IPS-20b (cell line): ENCODE measurements around the gene AIP.

ENCODE experiments used
- H3K27ac ChIP-seq: one replicate; pipeline ENCODE4 v1.5.1; 2013; ENCODE audit warnings: low read length
- H3K27me3 ChIP-seq: 2 replicates; pipeline ENCODE4 v1.6.1; 2013; ENCODE audit warnings: mild to moderate bottlenecking, low read length, inconsistent platforms; ENCODE audit not compliant: insufficient read depth
- H3K36me3 ChIP-seq: 2 replicates; pipeline ENCODE4 v1.6.1; 2013; ENCODE audit warnings: low read depth, mild to moderate bottlenecking, inconsistent platforms, low read length, moderate library complexity; ENCODE audit not compliant: insufficient read depth
- H3K4me1 ChIP-seq: 2 replicates; pipeline ENCODE4 v1.6.1; 2013; ENCODE audit warnings: mild to moderate bottlenecking, control low read depth, inconsistent platforms, low read length, moderate library complexity; ENCODE audit not compliant: insufficient read depth
- H3K4me3 ChIP-seq: 2 replicates; pipeline ENCODE4 v1.5.1; 2013; ENCODE audit warnings: mild to moderate bottlenecking, low read length, inconsistent platforms
- H3K9ac ChIP-seq: 2 replicates; pipeline ENCODE4 v1.6.1; 2013; ENCODE audit warnings: low read depth, mild to moderate bottlenecking, inconsistent platforms, low read length, moderate library complexity
- H3K9me3 ChIP-seq: 2 replicates; pipeline ENCODE4 v1.6.1; 2013; ENCODE audit warnings: mild to moderate bottlenecking, low read depth, low read length, inconsistent platforms; ENCODE audit not compliant: insufficient read depth

AIP gene

GRCh38 chr11:67482827-67483798, at the start of gene AIP:
Gene AIP (plus strand): TSS chr11:67483026. CDS start chr11:67483159, 133 bp downstream.
- H3K9ac ChIP-seq, result peak within 1 kb of the TSS; percentile 50; the same call in 1 of the 2 replicates
- H3K4me1 ChIP-seq, result no peaks in the 10 kb centered on the region
- no peaks in the 10 kb centered on the region for H3K36me3 ChIP-seq
- no peaks in the 10 kb centered on the region for H3K9me3 ChIP-seq
- peak within 1 kb of the TSS; percentile 69 for H3K4me3 ChIP-seq
- H3K27ac ChIP-seq, result no peak within 1 kb of the TSS
- H3K27me3 ChIP-seq, result peaks cover 10% of the 10 kb centered on the region

DNA sequence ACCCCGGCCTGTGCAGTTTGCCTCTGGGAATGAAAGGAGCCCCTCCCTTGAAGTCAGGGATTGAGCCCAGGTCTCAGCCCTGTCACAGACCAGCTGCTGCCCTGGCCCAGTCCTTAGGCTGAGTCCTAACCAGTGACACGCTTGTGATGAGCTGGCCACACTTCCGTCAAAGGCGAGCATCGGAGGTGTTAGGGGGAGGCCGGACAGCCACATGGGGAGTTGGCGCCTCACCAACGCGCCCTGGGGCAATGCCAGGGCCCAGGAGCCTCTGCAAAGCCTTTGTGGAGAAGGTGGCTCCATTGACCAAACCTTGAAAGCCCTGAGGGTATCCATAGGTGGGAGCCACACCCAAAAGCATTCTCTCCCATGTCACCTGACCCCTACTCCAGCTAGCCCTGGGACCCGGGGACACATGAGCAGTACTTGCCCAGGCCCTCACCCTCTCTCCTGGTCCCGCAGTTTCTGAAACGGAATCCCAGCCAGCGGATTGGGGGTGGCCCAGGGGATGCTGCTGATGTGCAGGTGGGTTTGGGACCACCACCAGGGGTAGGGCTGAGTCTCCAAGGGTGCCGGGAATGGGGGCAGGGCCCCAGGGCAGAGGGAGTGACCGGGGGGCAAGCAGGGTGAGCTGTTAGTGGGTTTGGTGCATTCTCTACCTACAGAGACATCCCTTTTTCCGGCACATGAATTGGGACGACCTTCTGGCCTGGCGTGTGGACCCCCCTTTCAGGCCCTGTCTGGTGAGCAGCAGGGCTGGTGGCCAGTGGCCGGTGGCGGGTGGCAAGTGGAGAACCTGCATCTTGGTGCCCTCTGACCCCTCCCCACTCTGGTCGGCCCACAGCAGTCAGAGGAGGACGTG, 49.1 kb upstream of the AIP start:
- H3K4me3 ChIP-seq, result no peak overlapping the region
- no peaks in the 10 kb centered on the region for H3K27me3 ChIP-seq
- peaks cover 45% of the 10 kb centered on the region for H3K36me3 ChIP-seq
- peaks cover 4% of the 10 kb centered on the region for H3K4me1 ChIP-seq
- H3K9ac ChIP-seq, result no peak overlapping the region
- no peaks in the 10 kb centered on the region for H3K9me3 ChIP-seq
- no peak overlapping the region for H3K27ac ChIP-seq

- H3K9ac ChIP-seq, result no peak overlapping the region
- H3K27ac ChIP-seq, result no peak overlapping the region
- H3K27me3 ChIP-seq, result no peaks in the 10 kb centered on the region
- no peak overlapping the region for H3K4me3 ChIP-seq
- no peaks in the 10 kb centered on the region for H3K9me3 ChIP-seq
- H3K36me3 ChIP-seq, result peaks cover 47% of the 10 kb centered on the region
- H3K4me1 ChIP-seq, result peaks cover 4% of the 10 kb centered on the region
These were observed 48.4 kb upstream of the AIP start for GRCh38 chr11:67434395-67434881.

- no peaks in the 10 kb centered on the region for H3K27me3 ChIP-seq
- no peak overlapping the region for H3K4me3 ChIP-seq
- no peaks in the 10 kb centered on the region for H3K9me3 ChIP-seq
- peaks cover 49% of the 10 kb centered on the region for H3K36me3 ChIP-seq
- peaks cover 4% of the 10 kb centered on the region for H3K4me1 ChIP-seq
- peak overlapping the region; percentile 71; the same call in 1 of the 2 replicates for H3K9ac ChIP-seq
- no peak overlapping the region for H3K27ac ChIP-seq
These were observed 47.6 kb upstream of the AIP start for GRCh38 chr11:67435031-67435726.

GRCh38 chr11:67435727-67436458, 46.9 kb upstream of the AIP start:
- H3K9me3 ChIP-seq, result no peaks in the 10 kb centered on the region
- H3K36me3 ChIP-seq, result peaks cover 45% of the 10 kb centered on the region
- H3K27ac ChIP-seq, result peak overlapping the region; percentile 87
- no peak overlapping the region for H3K4me3 ChIP-seq
- H3K9ac ChIP-seq, result peak overlapping the region; percentile 71; the same call in 1 of the 2 replicates
- no peaks in the 10 kb centered on the region for H3K27me3 ChIP-seq
- H3K4me1 ChIP-seq, result peaks cover 4% of the 10 kb centered on the region

DNA sequence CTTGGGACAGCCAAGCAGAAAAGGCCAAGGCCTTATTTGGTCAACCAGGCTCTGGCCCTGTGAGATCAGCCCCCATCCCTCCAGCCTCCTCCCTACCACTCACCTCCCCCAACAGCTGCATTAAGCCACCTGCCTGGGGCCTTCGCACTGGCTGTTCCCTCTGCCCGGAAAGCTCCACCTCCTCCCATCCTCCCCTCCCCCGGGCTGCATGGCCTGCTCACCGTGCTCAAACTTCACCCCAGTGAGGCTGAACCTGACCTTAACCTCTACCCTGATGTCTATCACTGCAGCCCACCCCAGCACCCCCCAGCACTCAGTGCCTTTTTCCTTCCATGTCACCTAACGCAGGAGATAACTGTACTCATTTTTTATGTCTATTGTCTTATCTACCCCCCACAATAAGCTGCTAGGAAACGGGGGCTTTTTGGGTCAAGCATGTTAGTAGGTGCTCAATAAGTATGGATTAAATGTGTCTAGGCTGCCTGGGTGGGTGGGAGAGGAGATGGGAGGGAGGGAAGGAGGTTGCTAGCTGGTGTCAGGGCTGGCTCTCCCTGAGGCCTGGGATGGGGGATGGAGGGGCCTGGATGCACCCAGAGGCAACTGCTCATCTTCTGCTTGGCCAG, 46.3 kb upstream of the AIP start:
- peaks cover 4% of the 10 kb centered on the region for H3K4me1 ChIP-seq
- no peaks in the 10 kb centered on the region for H3K27me3 ChIP-seq
- H3K36me3 ChIP-seq, result peaks cover 40% of the 10 kb centered on the region
- peak overlapping the region; percentile 71; the same call in 1 of the 2 replicates for H3K9ac ChIP-seq
- no peak overlapping the region for H3K4me3 ChIP-seq
- H3K27ac ChIP-seq, result peak overlapping the region; percentile 88
- H3K9me3 ChIP-seq, result no peaks in the 10 kb centered on the region

DNA sequence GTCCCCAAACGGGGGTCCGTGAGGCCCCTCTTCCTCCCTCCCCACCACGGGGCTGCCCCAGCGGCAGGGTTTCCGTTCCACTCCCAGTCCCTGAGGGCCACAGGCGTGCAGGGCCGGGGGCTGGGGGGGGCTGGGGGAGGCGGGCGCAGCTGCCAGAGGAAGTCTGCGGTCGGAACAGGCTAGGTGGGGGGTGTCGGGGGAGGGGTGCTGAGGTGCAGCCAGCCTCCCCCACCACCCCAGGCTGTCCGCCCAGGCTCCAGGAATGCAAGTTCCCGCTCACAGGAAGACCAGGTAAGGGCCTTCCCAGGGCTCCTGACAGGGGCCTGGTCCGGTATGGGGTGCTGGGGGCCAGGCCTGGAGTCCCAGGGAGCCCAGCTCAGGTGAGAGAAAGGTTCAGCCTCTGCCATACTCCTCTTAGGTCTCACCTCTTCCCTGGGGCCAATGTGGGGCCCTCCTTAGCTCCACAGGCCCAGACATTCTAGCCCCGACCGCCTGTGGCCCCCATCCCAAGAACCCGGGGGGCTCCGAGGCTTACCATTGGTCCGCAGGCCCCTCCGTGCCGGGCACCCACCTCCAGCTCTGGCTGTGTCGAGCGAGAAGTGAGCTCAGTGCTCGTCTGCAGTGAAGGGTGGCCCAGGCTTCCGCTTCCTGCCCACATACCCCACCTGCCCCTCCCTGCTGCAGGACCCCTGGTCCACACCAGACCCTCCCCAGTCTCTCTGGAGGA, 45.6 kb upstream of the AIP start, which contains the start of gene PTPRCAP:
TSS of gene PTPRCAP (minus strand) at position 601 of the 727 bp plus-strand sequence. CDS start at position 538, 63 bp downstream.
- no peaks in the 10 kb centered on the region for H3K27me3 ChIP-seq
- H3K9ac ChIP-seq, result peak within 1 kb of the TSS; percentile 71; the same call in 1 of the 2 replicates
- peak within 1 kb of the TSS; percentile 88 for H3K27ac ChIP-seq
- peaks cover 4% of the 10 kb centered on the region for H3K4me1 ChIP-seq
- H3K4me3 ChIP-seq, result no peak within 1 kb of the TSS
- H3K9me3 ChIP-seq, result no peaks in the 10 kb centered on the region
- peaks cover 39% of the 10 kb centered on the region for H3K36me3 ChIP-seq

- no peak overlapping the region for H3K27ac ChIP-seq
- H3K27me3 ChIP-seq, result no peaks in the 10 kb centered on the region
- H3K9ac ChIP-seq, result peak overlapping the region; percentile 66; the same call in 1 of the 2 replicates
- H3K36me3 ChIP-seq, result peaks cover 34% of the 10 kb centered on the region
- H3K9me3 ChIP-seq, result no peaks in the 10 kb centered on the region
- no peak overlapping the region for H3K4me3 ChIP-seq
- H3K4me1 ChIP-seq, result peaks cover 4% of the 10 kb centered on the region
These were observed 45.0 kb upstream of the AIP start for GRCh38 chr11:67437809-67438157.

DNA sequence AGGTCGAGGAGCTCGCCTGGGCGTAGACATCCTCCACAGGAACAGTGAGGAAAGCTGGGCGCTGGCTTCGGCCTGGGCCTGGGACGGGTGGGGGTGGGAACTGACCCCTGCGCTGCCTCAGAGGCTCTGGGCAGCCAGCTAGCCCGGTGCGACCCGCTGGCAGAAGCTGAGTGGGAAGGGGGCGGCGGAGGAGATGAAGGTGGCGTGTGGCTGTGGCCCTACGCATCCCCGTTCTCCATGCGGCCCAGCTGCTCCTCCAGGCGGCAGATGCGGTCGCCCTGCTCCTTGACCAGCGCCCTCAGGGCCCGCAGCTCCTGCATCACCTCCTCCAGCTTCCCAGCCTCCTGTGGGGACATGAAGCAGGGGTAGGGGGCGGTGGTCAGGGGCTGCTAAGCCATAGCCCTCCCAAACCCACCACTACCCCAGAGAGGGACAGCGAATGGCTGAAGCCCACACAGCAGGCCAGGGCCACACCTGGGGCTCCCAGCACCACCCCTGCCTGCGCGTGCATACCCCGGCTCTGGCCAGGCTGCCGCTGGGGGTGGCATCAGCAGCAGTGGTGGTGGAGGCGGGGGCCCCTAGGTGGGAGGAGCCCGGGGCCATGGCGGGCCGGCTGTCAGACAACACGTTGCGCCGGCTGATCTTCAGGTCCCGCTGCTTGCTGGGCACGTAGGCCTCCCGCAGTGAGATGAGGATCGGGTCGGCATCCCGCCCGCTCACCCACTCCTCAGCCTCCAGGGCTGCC, 44.5 kb upstream of the AIP start:
- Histone ChIP-seq H3K4me3 (no peak overlapping the region), H3K36me3 (peaks cover 31% of the 10 kb centered on the region), H3K27ac (no peak overlapping the region), H3K9ac (no peak overlapping the region), H3K27me3 (no peaks in the 10 kb centered on the region), H3K9me3 (no peaks in the 10 kb centered on the region), H3K4me1 (peaks cover 4% of the 10 kb centered on the region)
